CD14-positive monocyte (primary cell): Measurements from ENCODE around the gene LRRK1. TPM values are rescaled to one million over a fixed set of nuclear protein-coding genes. Genes with fewer than 3 reads are reported as not detected.

Experiments
- DNase-seq, 3 donors: peaks; one replicate each; pipeline ENCODE4 v3.0.0-alpha.2; 2011 to 2022
- H2AFZ ChIP-seq: 2 replicates; pipeline ENCODE4 v1.6.0; 2012; ENCODE audit warnings: mild to moderate bottlenecking, low read depth, low read length, inconsistent platforms; ENCODE audit not compliant: insufficient read depth, poor library complexity, severe bottlenecking
- H3K27ac ChIP-seq, 2 donors: 1 replicate in 1 of 2; 2 replicates in 1 of 2; pipeline ENCODE4 v1.5.1; 2012 to 2013; ENCODE audit warnings: low read length in 2 of 2, control low read depth in 1 of 2, inconsistent platforms in 1 of 2, low read depth in 1 of 2, mild to moderate bottlenecking in 1 of 2
- H3K27me3 ChIP-seq, 2 donors: one replicate each; pipeline versions ENCODE4 v1.6.0 to v1.6.1; 2011 to 2013; ENCODE audit warnings: low read length in 2 of 2; ENCODE audit not compliant: control insufficient read depth in 2 of 2, insufficient read depth in 2 of 2
- H3K36me3 ChIP-seq, 2 donors: replicated peaks in 1 of 2; 1 replicate in 1 of 2; 2 replicates in 1 of 2; pipeline versions ENCODE4 v1.5.1 to v1.6.1; 2012 to 2013; ENCODE audit warnings: low read length in 2 of 2, control low read depth in 1 of 2, inconsistent platforms in 1 of 2, mild to moderate bottlenecking in 1 of 2; ENCODE audit not compliant: insufficient read depth in 2 of 2, control insufficient read depth in 1 of 2
- H3K4me1 ChIP-seq, 2 donors: 1 replicate in 1 of 2; 2 replicates in 1 of 2; pipeline versions ENCODE4 v1.5.1 to v1.6.1; 2012 to 2013; ENCODE audit warnings: low read length in 2 of 2, control low read depth in 1 of 2, inconsistent platforms in 1 of 2, mild to moderate bottlenecking in 1 of 2, moderate library complexity in 1 of 2; ENCODE audit not compliant: insufficient read depth in 2 of 2, control insufficient read depth in 1 of 2
- H3K4me2 ChIP-seq: replicated peaks from 2 replicates; pipeline ENCODE3; 2012; ENCODE audit warnings: low read length, moderate library complexity, mild to moderate bottlenecking; ENCODE audit not compliant: poor library complexity, severe bottlenecking; ENCODE audit errors: extremely low read depth
- H3K4me3 ChIP-seq, 3 experiments: fragments of 200-600 bp in 1 of 3; sonication (generic) in 1 of 3; replicated peaks in 1 of 3; 1 replicate in 2 of 3; 2 replicates in 1 of 3; pipeline ENCODE4 v1.5.1; 2011 to 2013; ENCODE audit warnings: low read length in 3 of 3, mild to moderate bottlenecking in 3 of 3, control low read depth in 2 of 3, low read depth in 2 of 3, inconsistent platforms in 1 of 3, moderate library complexity in 1 of 3
- H3K79me2 ChIP-seq: 2 replicates; pipeline ENCODE4 v1.6.0; 2012; ENCODE audit warnings: mild to moderate bottlenecking, control low read depth, inconsistent platforms, low read length, moderate library complexity; ENCODE audit not compliant: insufficient read depth
- H3K9ac ChIP-seq: 2 replicates; pipeline ENCODE4 v1.6.0; 2017; ENCODE audit warnings: low read length, mild to moderate bottlenecking; ENCODE audit not compliant: insufficient read depth, poor library complexity, severe bottlenecking
- H3K9me3 ChIP-seq, 2 donors: replicated peaks in 1 of 2; 1 replicate in 1 of 2; 2 replicates in 1 of 2; pipeline versions ENCODE4 v1.5.1 to v1.6.1; 2012 to 2013; ENCODE audit warnings: low read length in 2 of 2, control low read depth in 1 of 2; ENCODE audit not compliant: control insufficient read depth in 1 of 2, insufficient read depth in 1 of 2
- H4K20me1 ChIP-seq: 2 replicates; pipeline ENCODE4 v1.6.0; 2012; ENCODE audit warnings: mild to moderate bottlenecking, low read length, control low read depth, moderate library complexity; ENCODE audit not compliant: insufficient read depth
- H3K27ac Mint-ChIP-seq, 7 donors: one replicate each; pipeline ENCODE4 v1.8.0; 2020; ENCODE audit warnings: mild to moderate bottlenecking in 7 of 7, mixed read lengths in 7 of 7, moderate library complexity in 6 of 7, inconsistent platforms in 2 of 7
- H3K27me3 Mint-ChIP-seq, 3 donors: one replicate each; pipeline ENCODE4 v1.8.0; 2021 to 2022; ENCODE audit warnings: low read depth in 3 of 3, mild to moderate bottlenecking in 3 of 3, mixed read lengths in 3 of 3, moderate library complexity in 3 of 3, inconsistent platforms in 1 of 3
- H3K36me3 Mint-ChIP-seq, 2 donors: one replicate each; pipeline ENCODE4 v1.8.0; 2020; ENCODE audit warnings: mixed read lengths in 2 of 2, inconsistent platforms in 1 of 2, mild to moderate bottlenecking in 1 of 2
- H3K4me1 Mint-ChIP-seq: one replicate; pipeline ENCODE4 v1.8.0; 2020; ENCODE audit warnings: mild to moderate bottlenecking, mixed read lengths
- H3K4me3 Mint-ChIP-seq, 2 donors: one replicate each; pipeline ENCODE4 v1.8.0; 2020; ENCODE audit warnings: mild to moderate bottlenecking in 2 of 2, mixed read lengths in 2 of 2, moderate library complexity in 1 of 2
- H3K9me3 Mint-ChIP-seq, 7 donors: one replicate each; pipeline ENCODE4 v1.8.0; 2020 to 2022; ENCODE audit warnings: mixed read lengths in 7 of 7, mild to moderate bottlenecking in 6 of 7, moderate library complexity in 6 of 7, inconsistent platforms in 2 of 7
- CTCF ChIP-seq: fragments of 200-600 bp; IDR thresholded peaks from one replicate; pipeline ENCODE4 v1.8.0; 2022; ENCODE audit warnings: antibody characterized with exemption, mild to moderate bottlenecking
- WGBS: methylation state at CpG from one replicate; pipeline ENCODE4 v1.1.5; 2013; ENCODE audit warnings: missing lambda C conversion rate; ENCODE audit not compliant: insufficient coverage; 5-methylcytosine and 5-hydroxymethylcytosine counted together
- intact Hi-C, 2 donors: fragments of 100-400 bp; cut with micrococcal nuclease; formaldehyde crosslinking; loops; one replicate each; pipeline versions ENCODE4 v1.15.0 to v1.15.1; 2023
- polyA plus RNA-seq, 3 donors: library from polyadenylated mRNA; depleted of rRNA in 1 of 3; unstranded in 2 of 3; stranded (reverse) in 1 of 3; fragments of 300-500 nt in 2 of 3; fragments of >200 nt in 1 of 3; fragmentation: Illumina TruSeq in 2 of 3; gene quantifications; 1 replicate in 2 of 3; 2 replicates in 1 of 3; pipeline ENCODE4 v1.2.3, GENCODE V29; 2012 to 2021

Gene LRRK1
- polyA plus RNA-seq, 3 donors: 1.7 to 18.9 (median 5.4) TPM

- Histone ChIP-seq H4K20me1 (no peaks in the 10 kb centered on the region), H3K4me1 (peaks cover 0 to 5% of the 10 kb centered on the region in 2 donors), H3K36me3 (no peaks in the 10 kb centered on the region), H3K9ac (no peak overlapping the region), H3K27me3 (peaks cover 58 to 89% of the 10 kb centered on the region in 2 donors), H3K4me2 (no peak overlapping the region), H3K9me3 (peaks cover 0 to 13% of the 10 kb centered on the region in 2 donors), H3K27ac (no peak overlapping the region), H3K4me3 (no peak overlapping the region), H3K79me2 (no peaks in the 10 kb centered on the region), H2AFZ (no peak overlapping the region)
- H3K27ac Mint-ChIP-seq: no peak overlapping the region
- H3K4me1 Mint-ChIP-seq: peaks cover 8% of the 10 kb centered on the region
- H3K4me3 Mint-ChIP-seq: peak overlapping the region in 1 of 2 donors; percentile 44
- intact Hi-C loops: no loop called here
- H3K27me3 Mint-ChIP-seq: peaks cover 78 to 93% (median 83%) of the 10 kb centered on the region in 3 donors
- DNase-seq: no peak
- TF ChIP-seq CTCF: no peak
- no peaks in the 10 kb centered on the region for H3K36me3 Mint-ChIP-seq
- H3K9me3 Mint-ChIP-seq: peaks cover 0 to 3% (median 0%) of the 10 kb centered on the region in 7 donors
- WGBS: no CpG with 5 or more reads among the region's 8 CpGs
Measured at GRCh38 chr15:100885116-100885515, 34.0 kb upstream of the LRRK1 start.

GRCh38 chr15:100885811-100886210, 33.3 kb upstream of the LRRK1 start:
- Mint-ChIP-seq H3K4me3 (peak overlapping the region in 1 of 2 donors; percentile 43), H3K27ac (no peak overlapping the region), H3K4me1 (peaks cover 4% of the 10 kb centered on the region), H3K9me3 (peaks cover 0 to 3% (median 0%) of the 10 kb centered on the region in 7 donors), H3K36me3 (no peaks in the 10 kb centered on the region), H3K27me3 (peaks cover 78 to 93% (median 80%) of the 10 kb centered on the region in 3 donors)
- Histone ChIP-seq H3K27me3 (peaks cover 57 to 89% of the 10 kb centered on the region in 2 donors), H3K4me1 (no peaks in the 10 kb centered on the region), H3K79me2 (no peaks in the 10 kb centered on the region), H3K4me2 (no peak overlapping the region), H3K27ac (no peak overlapping the region), H4K20me1 (no peaks in the 10 kb centered on the region), H3K4me3 (no peak overlapping the region), H2AFZ (no peak overlapping the region), H3K9ac (no peak overlapping the region), H3K36me3 (no peaks in the 10 kb centered on the region), H3K9me3 (peaks cover 0 to 8% of the 10 kb centered on the region in 2 donors)
- no peak for DNase-seq
- TF ChIP-seq CTCF: no peak
- intact Hi-C loops: no loop called here
- 100% methylated on average over 1 of the region's 7 CpGs for WGBS
